Neuronal stem cell (in vitro differentiated cells): ENCODE measurements around the gene ZNF232.
"Not testable (repeated sequence)": the region's sequence is repeated elsewhere in the genome, so short reads cannot be mapped to it uniquely, and the experiment has no call there.

Source experiments
- DNase-seq: peaks from one replicate; pipeline ENCODE4 v3.0.0-alpha.2; 2013; ENCODE audit warnings: low spot score
- H2AFZ ChIP-seq: one replicate; pipeline ENCODE4 v1.6.1; 2013; ENCODE audit warnings: mild to moderate bottlenecking, low read length, inconsistent platforms
- H2AK5ac ChIP-seq: 2 replicates; pipeline ENCODE4 v1.6.1; 2013; ENCODE audit warnings: low read depth, mild to moderate bottlenecking, inconsistent platforms, low read length, moderate library complexity, mixed read lengths
- H2BK120ac ChIP-seq: 2 replicates; pipeline ENCODE4 v1.6.1; 2013; ENCODE audit warnings: low read depth, mild to moderate bottlenecking, inconsistent platforms, low read length, moderate library complexity, mixed read lengths
- H2BK12ac ChIP-seq: one replicate; pipeline ENCODE4 v1.6.1; 2013; ENCODE audit warnings: low read length, inconsistent platforms
- H2BK15ac ChIP-seq: 2 replicates; pipeline ENCODE4 v1.6.1; 2013; ENCODE audit warnings: mild to moderate bottlenecking, low read length, inconsistent platforms, mixed read lengths
- H2BK5ac ChIP-seq: one replicate; pipeline ENCODE4 v1.6.1; 2013; ENCODE audit warnings: inconsistent platforms, mild to moderate bottlenecking, low read length, moderate library complexity
- H3K14ac ChIP-seq: one replicate; pipeline ENCODE4 v1.6.1; 2013; ENCODE audit warnings: low read length, inconsistent platforms
- H3K18ac ChIP-seq: 2 replicates; pipeline ENCODE4 v1.6.1; 2013; ENCODE audit warnings: low read length, inconsistent platforms
- H3K23ac ChIP-seq: 2 replicates; pipeline ENCODE4 v1.6.1; 2013; ENCODE audit warnings: low read depth, mild to moderate bottlenecking, mixed read lengths, low read length, inconsistent platforms; ENCODE audit not compliant: poor library complexity
- H3K27ac ChIP-seq: replicated peaks from 3 replicates; pipeline ENCODE4 v1.5.1; 2013; ENCODE audit warnings: low read length, inconsistent platforms
- H3K27me3 ChIP-seq, 3 experiments: 2 replicates each; pipeline ENCODE4 v1.6.1; 2013; ENCODE audit warnings: low read length in 3 of 3, mild to moderate bottlenecking in 2 of 3, inconsistent platforms in 1 of 3, low read depth in 1 of 3, mixed read lengths in 1 of 3, moderate library complexity in 1 of 3; ENCODE audit not compliant: control insufficient read depth in 3 of 3, insufficient read depth in 3 of 3
- H3K36me3 ChIP-seq, 2 donors: replicated peaks in 1 of 2; 2 replicates each; pipeline ENCODE4 v1.6.1; 2013; ENCODE audit warnings: low read length in 2 of 2; ENCODE audit not compliant: control insufficient read depth in 2 of 2, insufficient read depth in 2 of 2
- H3K4ac ChIP-seq: 2 replicates; pipeline ENCODE4 v1.6.1; 2013; ENCODE audit warnings: inconsistent platforms, mild to moderate bottlenecking, low read length, moderate library complexity
- H3K4me1 ChIP-seq, 2 donors: 1 replicate in 1 of 2; 2 replicates in 1 of 2; pipeline ENCODE4 v1.6.1; 2013; ENCODE audit warnings: low read length in 2 of 2, low read depth in 1 of 2; ENCODE audit not compliant: control insufficient read depth in 2 of 2, insufficient read depth in 1 of 2
- H3K4me2 ChIP-seq: one replicate; pipeline ENCODE4 v1.6.1; 2013; ENCODE audit warnings: mild to moderate bottlenecking, low read length, inconsistent platforms; ENCODE audit not compliant: insufficient read depth, poor library complexity, severe bottlenecking
- H3K4me3 ChIP-seq, 2 donors: 2 replicates each; pipeline ENCODE4 v1.5.1; 2013; ENCODE audit warnings: low read length in 2 of 2, mild to moderate bottlenecking in 2 of 2, inconsistent platforms in 1 of 2, moderate library complexity in 1 of 2
- H3K79me1 ChIP-seq: one replicate; pipeline ENCODE4 v1.6.1; 2013; ENCODE audit warnings: low read depth, mild to moderate bottlenecking, inconsistent platforms, low read length, moderate library complexity
- H3K9ac ChIP-seq: one replicate; pipeline ENCODE4 v1.6.1; 2013; ENCODE audit warnings: mild to moderate bottlenecking, low read depth, low read length, inconsistent platforms; ENCODE audit not compliant: poor library complexity
- H3K9me3 ChIP-seq, 2 donors: replicated peaks in 1 of 2; 2 replicates each; pipeline versions ENCODE3 to v1.6.1; 2013; ENCODE audit warnings: low read length in 2 of 2, mild to moderate bottlenecking in 2 of 2, inconsistent platforms in 1 of 2, low read depth in 1 of 2, mixed read lengths in 1 of 2, moderate library complexity in 1 of 2; ENCODE audit not compliant: control insufficient read depth in 2 of 2, insufficient read depth in 1 of 2
- H4K8ac ChIP-seq: one replicate; pipeline ENCODE4 v1.6.1; 2013; ENCODE audit warnings: low read depth, mild to moderate bottlenecking, inconsistent platforms, low read length, moderate library complexity
- H4K91ac ChIP-seq: one replicate; pipeline ENCODE4 v1.6.1; 2013; ENCODE audit warnings: low read length, low read depth, mild to moderate bottlenecking, inconsistent platforms; ENCODE audit not compliant: poor library complexity
- WGBS, 2 donors: extraction: QIAGEN DNeasy Blood & Tissue Kit; methylation state at CpG; one replicate each; pipeline ENCODE4 v1.1.7; 2013; ENCODE audit warnings: missing lambda C conversion rate in 2 of 2, mixed read lengths in 1 of 2; ENCODE audit not compliant: insufficient read length in 2 of 2, insufficient replicate concordance in 1 of 2; ENCODE audit errors: extremely low coverage in 2 of 2; 5-methylcytosine and 5-hydroxymethylcytosine counted together

Gene ZNF232

DNA sequence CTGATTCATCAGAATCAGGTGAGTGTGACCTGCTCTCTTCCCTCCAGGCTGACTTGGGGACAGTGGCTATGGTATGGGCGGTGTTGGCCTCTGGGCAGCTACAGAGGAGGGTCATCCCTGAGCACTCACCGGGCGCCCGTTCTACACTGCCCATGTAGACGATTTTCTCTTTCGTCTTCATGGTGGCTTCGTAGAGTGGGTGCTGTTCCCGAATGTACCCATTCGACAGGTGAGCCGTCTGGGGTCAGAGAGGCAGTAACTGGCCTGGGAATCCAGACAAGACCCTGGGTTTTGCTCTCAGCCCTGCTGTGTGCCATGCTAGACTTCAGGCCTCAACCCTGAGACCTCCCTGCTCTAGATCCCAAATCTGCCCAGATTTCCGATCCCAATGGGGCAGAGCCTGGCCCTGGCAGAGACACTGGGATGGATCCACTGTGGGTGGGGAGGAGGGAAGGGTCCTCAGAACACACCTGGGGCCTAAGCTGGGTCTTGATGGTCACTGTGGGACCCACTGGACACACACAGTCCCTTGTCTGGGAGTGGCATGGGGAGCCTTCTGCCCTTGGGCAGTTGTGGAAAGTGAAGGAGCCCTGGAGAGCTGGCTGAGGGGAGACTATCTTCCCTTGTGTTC is 17.3 kb upstream of the ZNF232 start:
- no peak overlapping the region for H3K4ac ChIP-seq
- H2BK15ac ChIP-seq = peak overlapping the region; percentile 37
- no peak overlapping the region for H2AK5ac ChIP-seq
- no peaks in the 10 kb centered on the region for H3K9me3 ChIP-seq
- DNase-seq = no peak
- H2BK12ac ChIP-seq = no peak overlapping the region
- no CpG with 5 or more reads among the region's 11 CpGs for WGBS, 2 donors
- H3K18ac ChIP-seq = no peak overlapping the region
- H2AFZ ChIP-seq = no peak overlapping the region
- H3K79me1 ChIP-seq = peaks cover under 1% of the 10 kb centered on the region
- no peaks in the 10 kb centered on the region for H3K4me1 ChIP-seq
- H2BK5ac ChIP-seq = no peak overlapping the region
- peaks cover 0 to 1% (median 0%) of the 10 kb centered on the region in 3 experiments for H3K27me3 ChIP-seq
- H3K23ac ChIP-seq = no peak overlapping the region
- no peak overlapping the region for H3K27ac ChIP-seq
- no peak overlapping the region for H2BK120ac ChIP-seq
- no peak overlapping the region for H3K14ac ChIP-seq
- H4K8ac ChIP-seq = no peak overlapping the region
- H3K36me3 ChIP-seq = no peaks in the 10 kb centered on the region
- no peak overlapping the region for H4K91ac ChIP-seq
- H3K9ac ChIP-seq = no peak overlapping the region
- H3K4me2 ChIP-seq = no peak overlapping the region
- H3K4me3 ChIP-seq = no peak overlapping the region

DNA sequence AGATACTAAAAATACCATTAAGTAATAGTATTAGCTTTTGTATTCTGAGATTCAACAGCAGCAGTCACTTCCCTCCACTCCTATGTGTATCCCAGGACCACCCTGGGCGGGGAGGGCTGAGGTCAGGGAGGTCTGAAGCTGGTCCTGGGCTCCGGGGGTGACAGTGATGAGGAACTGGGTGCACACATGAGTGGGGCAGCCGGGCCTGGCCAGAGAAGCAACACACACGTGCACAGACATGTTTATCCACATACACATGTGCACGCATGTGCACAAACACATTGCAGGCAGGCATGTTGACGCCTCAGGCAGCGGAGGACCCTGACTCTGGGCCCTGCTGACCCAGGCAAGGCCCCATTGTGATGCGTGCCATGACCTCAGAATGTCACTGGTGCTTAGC is 16.7 kb upstream of the ZNF232 start:
- H3K27me3 ChIP-seq, H3K4me3 ChIP-seq, H3K18ac ChIP-seq, H3K4me2 ChIP-seq, H3K23ac ChIP-seq, H2BK15ac ChIP-seq, H2BK120ac ChIP-seq, H3K14ac ChIP-seq, H3K9ac ChIP-seq, H2AFZ ChIP-seq, H3K36me3 ChIP-seq, H2AK5ac ChIP-seq, H4K91ac ChIP-seq, H4K8ac ChIP-seq, DNase-seq, H2BK12ac ChIP-seq, H3K4ac ChIP-seq, H3K27ac ChIP-seq, H3K4me1 ChIP-seq, H3K79me1 ChIP-seq, H2BK5ac ChIP-seq, H3K9me3 ChIP-seq: not testable (repeated sequence)
- no CpG with 5 or more reads among the region's 8 CpGs for WGBS, 2 donors

DNA sequence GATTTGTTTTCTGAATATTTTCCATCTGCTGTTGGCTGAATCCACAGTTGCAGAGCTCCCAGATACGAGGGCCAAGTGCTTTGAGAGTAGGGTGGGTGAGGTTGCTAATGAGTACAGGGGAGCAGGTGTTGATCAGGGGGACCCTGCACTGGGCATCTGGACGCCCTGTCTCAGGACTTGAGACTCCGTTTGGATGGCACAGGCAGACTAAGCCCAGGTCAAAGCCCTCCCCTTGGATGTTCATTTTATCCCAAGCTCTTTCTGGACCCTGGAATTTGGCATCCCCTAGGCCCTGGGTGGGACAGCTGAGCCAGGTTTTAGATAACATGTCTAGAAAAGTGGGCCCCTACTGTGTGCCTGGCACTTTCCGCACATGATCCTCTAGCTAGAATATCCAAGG is 16.2 kb upstream of the ZNF232 start:
- peaks cover 0 to 3% of the 10 kb centered on the region in 2 donors for H3K4me1 ChIP-seq
- no peak overlapping the region for H3K18ac ChIP-seq
- no peak overlapping the region for H3K27ac ChIP-seq
- H2AFZ ChIP-seq = no peak overlapping the region
- H2BK5ac ChIP-seq = no peak overlapping the region
- H4K8ac ChIP-seq = no peak overlapping the region
- H2BK120ac ChIP-seq = no peak overlapping the region
- H3K4me2 ChIP-seq = no peak overlapping the region
- H3K4me3 ChIP-seq = no peak overlapping the region
- peaks cover 0 to 3% of the 10 kb centered on the region in 2 donors for H3K9me3 ChIP-seq
- no peak overlapping the region for H2BK15ac ChIP-seq
- no peak overlapping the region for H3K23ac ChIP-seq
- H2BK12ac ChIP-seq = no peak overlapping the region
- H2AK5ac ChIP-seq = no peak overlapping the region
- no peak overlapping the region for H4K91ac ChIP-seq
- no peak overlapping the region for H3K9ac ChIP-seq
- no CpG with 5 or more reads among the region's 4 CpGs for WGBS, 2 donors
- H3K79me1 ChIP-seq = peaks cover 8% of the 10 kb centered on the region
- no peak overlapping the region for H3K4ac ChIP-seq
- no peak overlapping the region for H3K14ac ChIP-seq
- peaks cover 0 to 10% (median 5%) of the 10 kb centered on the region in 3 experiments for H3K27me3 ChIP-seq
- no peak for DNase-seq
- no peaks in the 10 kb centered on the region for H3K36me3 ChIP-seq

DNA sequence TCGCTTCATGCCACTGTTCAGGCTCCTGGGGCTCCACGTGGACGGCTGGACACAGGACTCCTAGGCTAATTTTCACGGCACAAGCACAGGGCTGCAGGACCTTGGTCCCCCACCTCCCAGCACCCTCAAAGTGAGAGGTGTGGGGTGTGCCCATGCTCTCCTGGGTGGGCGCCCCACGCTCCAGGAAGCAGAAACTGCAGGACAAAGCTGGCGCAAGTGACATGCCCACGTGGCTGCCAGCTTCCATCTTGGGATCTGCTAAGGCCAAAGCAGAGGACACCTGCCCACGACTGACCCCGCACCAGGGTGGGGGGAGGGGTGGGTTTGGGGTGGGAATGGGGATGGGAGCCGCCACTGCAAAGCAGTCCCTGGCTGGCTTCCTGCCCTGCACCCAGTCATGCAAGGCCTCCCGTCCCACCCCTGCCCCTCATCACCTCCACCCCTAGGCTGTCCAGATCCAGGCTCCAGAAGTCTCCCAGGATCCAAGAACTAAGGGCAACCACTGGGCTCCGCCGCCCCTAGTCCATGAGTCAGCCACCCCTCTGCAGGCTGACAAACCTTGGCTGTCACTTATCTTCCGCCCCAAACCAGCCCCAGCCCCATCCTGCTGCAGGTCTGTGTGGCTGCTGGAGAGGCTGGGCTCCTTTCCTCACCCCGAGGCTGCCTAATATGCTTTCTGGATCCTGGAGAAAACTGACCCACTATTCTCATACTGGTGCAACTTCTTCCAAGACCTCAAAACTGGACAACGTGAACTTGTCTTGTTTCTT is 15.2 kb upstream of the ZNF232 start:
- Histone ChIP-seq H3K23ac (no peak overlapping the region), H3K36me3 (no peaks in the 10 kb centered on the region), H2BK120ac (no peak overlapping the region), H3K27ac (no peak overlapping the region), H3K27me3 (peaks cover 0 to 19% (median 7%) of the 10 kb centered on the region in 3 experiments), H2BK12ac (no peak overlapping the region), H3K14ac (no peak overlapping the region), H3K18ac (no peak overlapping the region), H3K4me1 (peaks cover 2 to 3% of the 10 kb centered on the region in 2 donors), H3K79me1 (peaks cover 8% of the 10 kb centered on the region), H2BK5ac (no peak overlapping the region), H3K4ac (no peak overlapping the region), H4K8ac (no peak overlapping the region), H3K4me3 (no peak overlapping the region), H2AFZ (no peak overlapping the region), H4K91ac (no peak overlapping the region), H3K4me2 (no peak overlapping the region), H3K9ac (no peak overlapping the region), H3K9me3 (peaks cover 0 to 3% of the 10 kb centered on the region in 2 donors), H2AK5ac (no peak overlapping the region), H2BK15ac (no peak overlapping the region)
- DNase-seq = no peak
- no CpG with 5 or more reads among the region's 17 CpGs for WGBS, 2 donors
